GM12892 (cell line): ENCODE results near the gene GPR61.
A peak's percentile ranks its signal among the peaks of the same experiment; 100 is the strongest.

Experiments used
- DNase-seq: peaks from one replicate; pipeline ENCODE4 v3.0.0; 2011; ENCODE audit not compliant: insufficient read length
- FAIRE-seq: peaks from 2 replicates; lab custom pipeline; 2011; peaks lifted over from hg19 to GRCh38; lab: Jason Lieb, UNC
- POLR2A ChIP-seq: IDR thresholded peaks from 2 replicates; pipeline ENCODE4 v1.6.1; 2011; ENCODE audit warnings: low read depth, low read length, control low read depth
- POLR2AphosphoS5 ChIP-seq: IDR thresholded peaks from 2 replicates; pipeline ENCODE4 v1.6.1; 2011; ENCODE audit warnings: low read depth, low read length, control low read depth
- TAF1 ChIP-seq: IDR thresholded peaks from 2 replicates; pipeline ENCODE4 v1.6.1; 2011; ENCODE audit warnings: low read depth, mild to moderate bottlenecking, control low read depth, low read length, borderline replicate concordance

GPR61 gene

GRCh38 chr1:109565241-109565640 lies 25.6 kb downstream of the GPR61 start:
- DNase-seq (no peak), FAIRE-seq (no peak)
- no peak for TF ChIP-seq TAF1
- TF ChIP-seq POLR2A = no peak
- no peak for TF ChIP-seq POLR2AphosphoS5

GRCh38 chr1:109566982-109567381 lies 27.3 kb downstream of the GPR61 start:
- TF ChIP-seq TAF1 (no peak), POLR2AphosphoS5 (no peak), POLR2A (no peak)
- no peak for DNase-seq
- no peak for FAIRE-seq

DNA sequence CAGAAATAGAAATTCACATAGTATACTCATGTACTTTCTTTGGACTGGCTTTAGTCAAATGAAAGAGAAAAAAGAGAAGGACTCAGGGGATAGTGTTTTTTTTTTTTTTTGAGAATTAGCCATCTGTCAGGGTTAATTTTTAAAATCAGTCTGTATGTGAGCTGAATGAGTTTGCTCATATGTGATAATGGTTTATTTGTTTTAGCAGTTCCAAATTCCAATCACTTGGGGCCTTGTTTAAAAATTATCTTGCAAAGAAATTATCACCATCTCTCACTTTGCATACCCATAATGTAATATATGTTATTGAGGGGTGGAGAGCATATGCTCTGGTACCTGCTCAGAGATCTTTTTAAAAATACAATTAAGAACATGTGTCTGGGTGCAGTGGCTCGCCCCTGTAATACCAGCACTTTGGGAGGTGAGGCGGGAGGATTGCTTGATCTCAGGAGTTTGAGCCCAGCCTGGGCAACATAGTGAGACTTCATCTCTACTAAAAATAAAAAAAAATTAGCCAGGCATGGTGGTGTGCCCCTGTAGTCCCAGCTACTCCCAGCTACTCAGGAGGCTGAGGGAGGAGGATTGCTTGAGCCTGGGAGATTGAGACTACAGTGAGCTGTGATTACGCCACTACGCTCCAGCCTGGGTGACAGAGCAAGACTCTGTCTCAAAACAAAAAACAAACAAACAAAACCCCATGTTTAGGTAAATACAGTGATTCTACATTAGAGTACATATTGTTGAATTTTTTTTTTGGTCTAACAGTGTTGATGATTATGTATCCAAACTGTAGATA lies 28.4 kb downstream of the GPR61 start:
- FAIRE-seq (no peak), DNase-seq (no peak)
- TF ChIP-seq POLR2A = no peak
- TF ChIP-seq TAF1 = no peak
- TF ChIP-seq POLR2AphosphoS5 = no peak

GRCh38 chr1:109569323-109569722 lies 29.7 kb downstream of the GPR61 start:
- FAIRE-seq = no peak
- DNase-seq = no peak
- no peak for TF ChIP-seq POLR2AphosphoS5

DNA sequence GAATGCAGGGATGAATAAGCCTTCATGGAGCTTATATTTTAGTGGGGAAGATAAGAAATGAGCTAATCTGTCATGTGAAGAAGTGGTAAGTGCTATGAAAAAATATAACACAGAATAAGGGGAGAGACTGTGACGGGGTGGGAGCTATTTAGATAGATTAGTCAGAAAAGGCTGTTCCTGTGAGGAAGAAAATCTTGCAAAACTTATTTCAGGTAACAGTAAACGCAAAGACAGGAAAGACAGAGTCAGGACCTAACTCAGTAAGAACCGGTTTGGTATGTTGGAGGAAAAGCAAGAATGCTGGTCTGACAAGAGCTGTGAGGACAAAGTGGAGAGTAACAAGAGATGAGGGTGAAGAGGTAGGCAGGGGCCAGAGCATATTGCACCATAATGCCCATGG lies 30.7 kb downstream of the GPR61 start:
- DNase-seq (no peak), FAIRE-seq (no peak)
- TF ChIP-seq POLR2A = no peak

GRCh38 chr1:109573785-109574184 lies 34.1 kb downstream of the GPR61 start:
- DNase-seq (no peak), FAIRE-seq (no peak)
- TF ChIP-seq POLR2A (no peak), TAF1 (no peak), POLR2AphosphoS5 (no peak)

DNA sequence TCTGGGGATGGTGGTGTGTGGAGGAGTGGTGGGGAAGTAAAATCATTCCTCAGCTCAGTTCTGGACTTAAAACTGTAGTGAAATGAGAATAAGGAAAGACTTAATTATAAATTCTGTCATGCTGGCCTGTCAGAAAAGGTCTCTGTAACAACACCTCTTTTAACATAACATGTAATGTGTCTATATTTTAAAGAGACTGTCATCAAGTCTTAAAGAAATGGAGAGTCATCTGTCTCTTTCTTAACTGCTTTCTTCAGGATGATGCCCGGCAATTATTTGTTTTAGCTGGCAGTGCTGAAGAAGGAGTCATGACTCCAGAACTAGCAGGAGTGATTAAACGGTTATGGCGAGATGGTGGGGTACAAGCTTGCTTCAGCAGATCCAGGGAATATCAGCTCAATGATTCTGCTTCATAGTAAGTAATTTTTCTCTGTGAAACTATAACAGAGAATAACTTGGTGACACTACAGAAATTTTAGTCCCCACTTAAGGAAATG lies 39.3 kb downstream of the GPR61 start:
- FAIRE-seq (peak; percentile 50), DNase-seq (no peak)
- no peak for TF ChIP-seq TAF1

- TF ChIP-seq TAF1 = no peak
- no peak for TF ChIP-seq POLR2AphosphoS5
- no peak for TF ChIP-seq POLR2A
- FAIRE-seq (no peak), DNase-seq (no peak)
Measured at GRCh38 chr1:109579491-109579890, 39.8 kb downstream of the GPR61 start.

DNA sequence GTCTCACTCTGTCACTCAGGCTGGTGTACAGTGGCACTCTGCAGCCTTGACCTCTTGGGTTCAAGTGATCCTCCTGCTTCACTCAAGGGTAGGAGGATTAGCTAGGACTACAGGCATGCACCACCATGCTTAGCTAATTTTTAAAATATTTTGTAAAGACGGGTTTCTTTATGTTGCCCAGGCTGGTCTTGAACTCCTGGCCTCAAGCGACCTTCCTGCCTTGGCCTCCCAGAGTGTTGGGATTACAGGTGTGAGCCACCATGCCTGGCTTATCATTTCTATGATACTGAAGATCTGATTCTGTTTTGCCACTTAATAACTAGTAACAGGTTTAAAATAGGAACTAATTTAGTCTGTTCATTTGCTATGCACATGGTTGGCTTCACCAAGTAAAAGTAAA lies 42.3 kb downstream of the GPR61 start:
- TF ChIP-seq TAF1 = no peak
- no peak for TF ChIP-seq POLR2AphosphoS5
- TF ChIP-seq POLR2A = no peak
- DNase-seq = no peak
- no peak for FAIRE-seq

DNA sequence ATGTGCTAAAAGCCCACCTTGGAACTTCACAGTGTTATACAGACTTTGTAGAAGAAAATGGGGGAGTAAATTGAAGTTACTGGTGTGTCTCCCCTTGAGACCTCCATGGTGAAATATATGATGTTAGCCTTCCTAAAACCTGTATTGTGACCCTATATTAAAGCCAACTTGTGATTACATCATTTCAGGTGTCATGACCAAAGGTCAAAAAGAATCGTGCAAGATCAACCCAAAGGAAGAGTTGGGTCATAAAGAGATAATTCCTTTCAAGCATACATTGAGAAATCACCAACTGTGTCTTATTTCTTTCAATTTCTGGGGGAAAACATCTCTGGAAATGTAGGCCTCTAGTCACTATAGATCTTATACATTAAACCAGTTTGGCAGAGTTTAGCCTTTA lies 45.1 kb downstream of the GPR61 start:
- TF ChIP-seq TAF1 (no peak), POLR2A (no peak), POLR2AphosphoS5 (no peak)
- FAIRE-seq (no peak), DNase-seq (no peak)

DNA sequence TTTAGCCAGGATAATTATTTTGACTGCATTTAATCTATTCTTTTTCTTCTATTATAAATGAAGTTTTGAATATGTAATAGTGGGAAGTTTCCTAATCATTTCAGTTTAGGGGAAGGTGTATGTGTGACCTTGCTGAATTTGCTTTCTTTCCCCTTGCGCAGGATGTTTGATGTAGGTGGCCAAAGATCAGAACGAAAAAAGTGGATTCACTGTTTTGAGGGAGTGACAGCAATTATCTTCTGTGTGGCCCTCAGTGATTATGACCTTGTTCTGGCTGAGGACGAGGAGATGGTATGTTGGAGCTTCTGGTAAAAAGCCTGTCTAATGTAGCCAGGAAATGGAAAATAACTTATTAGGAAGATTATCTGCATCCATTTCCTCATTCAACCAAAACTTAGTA lies 46.4 kb downstream of the GPR61 start:
- no peak for FAIRE-seq
- TF ChIP-seq TAF1 (no peak), POLR2A (no peak), POLR2AphosphoS5 (no peak)

DNA sequence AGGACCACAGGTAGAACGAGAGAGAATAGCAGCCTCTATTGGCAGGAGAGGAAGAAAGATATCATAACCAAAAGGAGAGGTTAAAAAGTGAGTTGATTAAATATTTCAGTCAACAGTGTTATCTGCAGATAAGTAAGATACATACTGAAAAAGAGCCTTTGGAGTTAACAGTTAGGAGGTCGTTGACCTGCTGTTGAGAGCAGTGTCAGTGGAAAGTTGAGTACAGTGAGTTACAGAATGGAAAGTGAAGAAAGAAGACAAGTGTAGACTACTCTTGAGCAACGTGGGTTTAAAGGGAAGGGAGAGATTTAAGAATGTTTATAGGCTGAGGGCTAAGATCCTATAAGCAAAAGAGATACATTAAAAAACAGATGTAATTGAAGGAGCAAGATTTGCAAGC lies 49.5 kb downstream of the GPR61 start:
- FAIRE-seq (no peak), DNase-seq (no peak)
- TF ChIP-seq POLR2AphosphoS5 (no peak), POLR2A (no peak), TAF1 (no peak)

More for the DNA sequence above, 46.4 kb downstream of the GPR61 start:
- no peak for DNase-seq

GRCh38 chr1:109589679-109590078 lies 50.0 kb downstream of the GPR61 start:
- DNase-seq (no peak), FAIRE-seq (no peak)
- no peak for TF ChIP-seq POLR2AphosphoS5
- TF ChIP-seq POLR2A = no peak
- no peak for TF ChIP-seq TAF1

DNA sequence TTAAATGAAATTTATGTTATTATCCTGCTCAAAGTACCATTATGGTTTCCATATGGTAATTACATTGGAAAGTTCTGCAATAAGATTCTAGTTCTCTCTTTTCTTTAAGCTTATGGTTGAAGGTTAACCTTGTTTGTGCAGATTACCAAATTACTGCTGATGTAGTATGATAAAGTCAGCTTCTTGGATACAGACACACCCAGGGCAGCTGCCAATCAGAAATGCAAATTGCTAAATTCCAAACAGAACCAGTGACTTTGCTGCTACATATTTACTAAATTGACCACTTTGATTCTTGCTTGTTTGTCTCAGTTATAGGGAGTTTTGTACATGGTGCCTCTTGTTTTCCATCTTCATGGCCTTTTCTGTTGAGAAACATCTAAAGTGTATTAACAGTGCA lies 53.2 kb downstream of the GPR61 start:
- FAIRE-seq = no peak

More for the DNA sequence above, 53.2 kb downstream of the GPR61 start:
- DNase-seq = no peak
- TF ChIP-seq TAF1 (no peak), POLR2AphosphoS5 (no peak), POLR2A (no peak)
